OCI-LY7 (cell line): Measurements from ENCODE around the gene DPT. TPM values are rescaled to one million over a fixed set of nuclear protein-coding genes. Genes with fewer than 3 reads are reported as not detected.

Source experiments
- BruUV-seq: library from RNA; stranded (reverse); fragments of 400-500 nt; replicated peaks from 2 replicates; lab custom pipeline; 2021; lab: Mats Ljungman, UMichigan
- CTCF ChIA-PET: fragments of 300-600 bp; sonication (Branson Sonifier 250); formaldehyde crosslinking; loops from one replicate; lab custom pipeline; 2022; ENCODE audit warnings: antibody characterized with exemption; ENCODE audit not compliant: unreplicated experiment; lab: Charles Lee
- POLR2A ChIA-PET: fragments of 300-600 bp; sonication (Branson Sonifier 250); formaldehyde crosslinking; loops from one replicate; lab custom pipeline; 2022; ENCODE audit warnings: antibody characterized with exemption; lab: Charles Lee
- DNase-seq: peaks from one replicate; pipeline ENCODE4 v3.0.0-alpha.2; 2015; ENCODE audit warnings: low spot score
- H2AFZ ChIP-seq: fragments of 200-600 bp; sonication (generic), shearing (Covaris generic); 2 replicates; pipeline ENCODE4 v1.6.1; 2014; ENCODE audit warnings: mild to moderate bottlenecking, antibody characterized with exemption, low read length, moderate library complexity
- H3K27ac ChIP-seq: fragments of 200-600 bp; sonication (generic); 2 replicates; pipeline ENCODE4 v1.5.1; 2014; ENCODE audit warnings: mixed run types, low read depth, mild to moderate bottlenecking, moderate library complexity, low read length, inconsistent platforms; ENCODE audit not compliant: poor library complexity, severe bottlenecking
- H3K36me3 ChIP-seq: fragments of 200-600 bp; sonication (generic); 2 replicates; pipeline ENCODE4 v1.6.1; 2014; ENCODE audit warnings: mild to moderate bottlenecking, antibody characterized with exemption, low read length, moderate library complexity, mixed read lengths; ENCODE audit not compliant: insufficient read depth
- H3K4me1 ChIP-seq: fragments of 200-600 bp; sonication (generic); 2 replicates; pipeline ENCODE4 v1.5.1; 2014; ENCODE audit warnings: mild to moderate bottlenecking, low read length; ENCODE audit not compliant: insufficient read depth, poor library complexity, severe bottlenecking
- H3K4me2 ChIP-seq: fragments of 200-600 bp; sonication (generic); 2 replicates; pipeline ENCODE4 v1.6.1; 2014; ENCODE audit warnings: mild to moderate bottlenecking, low read length
- H3K4me3 ChIP-seq: fragments of 200-600 bp; sonication (generic); 2 replicates; pipeline ENCODE4 v1.5.1; 2014; ENCODE audit warnings: mild to moderate bottlenecking, low read depth, low read length; ENCODE audit not compliant: poor library complexity, severe bottlenecking
- H3K79me2 ChIP-seq: fragments of 200-600 bp; sonication (generic); 2 replicates; pipeline ENCODE4 v1.6.1; 2016; ENCODE audit warnings: low read depth, mild to moderate bottlenecking, low read length, moderate library complexity, mixed read lengths; ENCODE audit not compliant: insufficient read depth
- H3K9me2 ChIP-seq: fragments of 200-600 bp; sonication (generic); 2 replicates; pipeline ENCODE4 v1.6.1; 2016; ENCODE audit warnings: mild to moderate bottlenecking, low read length, mixed read lengths; ENCODE audit not compliant: insufficient read depth
- H3K9me3 ChIP-seq: fragments of 200-600 bp; sonication (generic); 2 replicates; pipeline ENCODE4 v1.6.1; 2014; ENCODE audit warnings: mild to moderate bottlenecking, mixed run types, low read length, mixed read lengths
- H4K20me1 ChIP-seq: fragments of 200-600 bp; sonication (generic); 2 replicates; pipeline ENCODE4 v1.6.1; 2014; ENCODE audit warnings: mild to moderate bottlenecking, antibody characterized with exemption, low read length, moderate library complexity, mixed read lengths; ENCODE audit not compliant: insufficient read depth
- CTCF ChIP-seq: fragments of 200-600 bp; sonication (generic); conservative IDR thresholded peaks from 2 replicates; pipeline ENCODE4 v1.5.1; 2014; ENCODE audit warnings: mild to moderate bottlenecking, antibody characterized with exemption, low read length, moderate library complexity, mixed read lengths
- EZH2phosphoT487 ChIP-seq: fragments of 200-600 bp; sonication (generic); IDR thresholded peaks from 2 replicates; pipeline ENCODE4 v1.6.1; 2018; ENCODE audit warnings: low read depth, borderline replicate concordance, mild to moderate bottlenecking, mixed run types, antibody characterized with exemption, low read length, moderate library complexity, mixed read lengths
- intact Hi-C: fragments of 100-400 bp; cut with micrococcal nuclease; formaldehyde crosslinking; loops from one replicate; pipeline ENCODE4 v1.10.0; 2022; ENCODE audit not compliant: unreplicated experiment
- total RNA-seq, 2 experiments: library from RNA; depleted of rRNA in 1 of 2; stranded (reverse); fragments of >200 nt in 1 of 2; shearing (Covaris generic) in 1 of 2; gene quantifications; 2 replicates each; pipeline ENCODE4 v1.2.3, GENCODE V29; 2014 to 2022

DPT gene
- total RNA-seq, 2 experiments from 2014 or later, result not detected

GRCh38 chr1:168767894-168768584, 39.0 kb upstream of the DPT start:
- CTCF ChIA-PET, result no interaction called here
- H3K4me1 ChIP-seq, result no peaks in the 10 kb centered on the region
- no peaks in the 10 kb centered on the region for H3K9me2 ChIP-seq
- DNase-seq, result no peak
- POLR2A ChIA-PET, result no interaction called here
- H2AFZ ChIP-seq, result no peak overlapping the region
- no peak overlapping the region for H3K27ac ChIP-seq
- no peaks in the 10 kb centered on the region for H4K20me1 ChIP-seq
- H3K36me3 ChIP-seq, result no peaks in the 10 kb centered on the region
- intact Hi-C loops, result no loop called here
- TF ChIP-seq CTCF, result no peak
- H3K4me2 ChIP-seq, result no peak overlapping the region
- H3K4me3 ChIP-seq, result no peak overlapping the region
- H3K9me3 ChIP-seq, result no peaks in the 10 kb centered on the region
- BruUV-seq, result no TSS peak
- no peaks in the 10 kb centered on the region for H3K79me2 ChIP-seq

- no peak overlapping the region for H3K27ac ChIP-seq
- H3K9me3 ChIP-seq, result no peaks in the 10 kb centered on the region
- ChIA-PET CTCF (no interaction called here), POLR2A (interaction anchor here (0.9 kb wide), 1 partner anchor 9 kb away, joined by 3 read pairs; no protein-coding TSS in a partner anchor)
- no peaks in the 10 kb centered on the region for H3K79me2 ChIP-seq
- TF ChIP-seq EZH2phosphoT487 (no peak), CTCF (no peak)
- no peaks in the 10 kb centered on the region for H3K36me3 ChIP-seq
- intact Hi-C loops, result no loop called here
- no peaks in the 10 kb centered on the region for H3K9me2 ChIP-seq
- no peaks in the 10 kb centered on the region for H4K20me1 ChIP-seq
- no peak overlapping the region for H2AFZ ChIP-seq
- DNase-seq, result no peak
- H3K4me2 ChIP-seq, result no peak overlapping the region
- no peaks in the 10 kb centered on the region for H3K4me1 ChIP-seq
- no TSS peak for BruUV-seq
- H3K4me3 ChIP-seq, result no peak overlapping the region
Observed at GRCh38 chr1:168766568-168766967, 37.6 kb upstream of the DPT start.

- Histone ChIP-seq H3K79me2 (no peaks in the 10 kb centered on the region), H3K4me3 (no peak overlapping the region), H3K4me1 (no peaks in the 10 kb centered on the region), H3K9me2 (no peaks in the 10 kb centered on the region), H3K27ac (no peak overlapping the region), H3K4me2 (no peak overlapping the region), H3K9me3 (no peaks in the 10 kb centered on the region), H4K20me1 (no peaks in the 10 kb centered on the region), H3K36me3 (no peaks in the 10 kb centered on the region), H2AFZ (no peak overlapping the region)
- no peak for DNase-seq
- POLR2A ChIA-PET, result no interaction called here
- BruUV-seq, result no TSS peak
- intact Hi-C loops, result no loop called here
- no peak for TF ChIP-seq EZH2phosphoT487
- TF ChIP-seq CTCF, result no peak
- CTCF ChIA-PET, result no interaction called here
Observed at GRCh38 chr1:168763031-168763430, 34.0 kb upstream of the DPT start.
